ENCODE results near the gene PTS. TPM values are rescaled to one million over a fixed set of nuclear protein-coding genes. Genes with fewer than 3 reads are reported as not detected.

The PTS gene
- total RNA-seq, 4 donors from 2014 or later = 27.2 to 48.0 (median 39.3) TPM

DNA sequence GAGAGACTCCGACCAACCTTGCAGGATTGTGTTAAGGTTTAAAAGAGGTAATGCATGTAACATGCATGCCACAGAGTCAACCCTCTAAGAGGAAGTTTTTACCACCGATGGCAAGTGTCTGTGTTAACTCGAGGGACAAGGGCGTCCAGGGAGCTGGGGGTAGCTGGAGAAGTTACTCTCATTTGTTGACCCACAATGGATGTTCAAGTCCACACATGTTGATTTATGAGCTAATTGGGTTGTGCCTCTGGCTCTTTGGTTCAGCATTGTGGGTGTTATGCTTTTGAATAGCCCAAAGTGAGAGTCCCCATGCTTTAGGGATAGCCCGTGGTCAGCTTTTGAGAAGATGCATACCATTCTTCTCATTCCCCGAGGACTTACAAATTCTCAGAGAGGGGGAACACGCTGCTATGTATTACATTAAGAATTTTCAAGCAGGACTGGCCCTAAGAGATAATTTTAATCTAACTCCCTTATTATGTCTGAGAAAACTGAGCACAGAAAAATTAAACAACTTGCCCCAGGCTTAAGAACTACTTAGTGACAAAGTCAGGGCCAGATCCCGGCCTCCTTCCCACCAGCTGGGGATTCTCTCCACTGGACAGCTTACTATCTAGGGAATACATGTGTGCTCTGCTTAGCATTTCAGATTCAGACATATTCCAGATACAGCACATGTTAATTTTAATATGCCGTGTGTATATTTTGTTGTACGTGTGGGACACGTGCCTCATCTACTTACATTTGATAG, 39.6 kb downstream of the PTS start:
- no peaks in the 10 kb centered on the region for H3K36me3 ChIP-seq
- 74 to 77% methylated on average over 11 of the region's 11 CpGs for WGBS, 2 donors
- intact Hi-C loops (cut with DNase I) = no loop called here
- no peak overlapping the region for H3K4me3 ChIP-seq (replicated peaks in 1 of 3)
- no peak overlapping the region for H3K27ac ChIP-seq
- TF ChIP-seq, protein P1, sequence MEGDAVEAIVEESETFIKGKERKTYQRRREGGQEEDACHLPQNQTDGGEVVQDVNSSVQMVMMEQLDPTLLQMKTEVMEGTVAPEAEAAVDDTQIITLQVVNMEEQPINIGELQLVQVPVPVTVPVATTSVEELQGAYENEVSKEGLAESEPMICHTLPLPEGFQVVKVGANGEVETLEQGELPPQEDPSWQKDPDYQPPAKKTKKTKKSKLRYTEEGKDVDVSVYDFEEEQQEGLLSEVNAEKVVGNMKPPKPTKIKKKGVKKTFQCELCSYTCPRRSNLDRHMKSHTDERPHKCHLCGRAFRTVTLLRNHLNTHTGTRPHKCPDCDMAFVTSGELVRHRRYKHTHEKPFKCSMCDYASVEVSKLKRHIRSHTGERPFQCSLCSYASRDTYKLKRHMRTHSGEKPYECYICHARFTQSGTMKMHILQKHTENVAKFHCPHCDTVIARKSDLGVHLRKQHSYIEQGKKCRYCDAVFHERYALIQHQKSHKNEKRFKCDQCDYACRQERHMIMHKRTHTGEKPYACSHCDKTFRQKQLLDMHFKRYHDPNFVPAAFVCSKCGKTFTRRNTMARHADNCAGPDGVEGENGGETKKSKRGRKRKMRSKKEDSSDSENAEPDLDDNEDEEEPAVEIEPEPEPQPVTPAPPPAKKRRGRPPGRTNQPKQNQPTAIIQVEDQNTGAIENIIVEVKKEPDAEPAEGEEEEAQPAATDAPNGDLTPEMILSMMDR (IDR thresholded peaks at IDR 0.05) = no peak
- no peak for TF ChIP-seq POLR2A (IDR thresholded peaks at IDR 0.05)
- H3K9me3 ChIP-seq = no peaks in the 10 kb centered on the region
- DNase-seq = no peak
- no peaks in the 10 kb centered on the region for H3K4me1 ChIP-seq
- H3K27me3 ChIP-seq = no peaks in the 10 kb centered on the region

DNA sequence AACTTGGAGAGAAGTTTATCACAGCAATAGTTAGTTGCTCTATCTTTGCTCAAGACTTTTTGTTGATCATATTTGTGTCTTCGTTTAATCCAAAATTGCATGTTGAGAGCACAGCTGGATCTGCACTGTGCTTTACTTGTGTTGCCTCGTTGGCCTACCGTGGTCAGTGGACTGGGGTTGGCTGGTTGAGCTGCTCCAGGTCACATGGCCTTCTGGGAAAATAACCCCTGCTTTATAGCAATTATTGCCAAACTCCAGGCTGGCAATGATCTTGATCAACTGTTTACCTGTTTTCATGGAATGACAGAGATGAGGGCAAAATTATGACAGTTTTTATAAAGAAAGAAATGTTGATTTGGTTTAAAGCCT, 40.2 kb downstream of the PTS start:
- DNase-seq = no peak
- Histone ChIP-seq H3K9me3 (no peaks in the 10 kb centered on the region), H3K27ac (no peak overlapping the region), H3K4me3 (replicated peaks in 1 of 3) (no peak overlapping the region), H3K27me3 (no peaks in the 10 kb centered on the region), H3K4me1 (no peaks in the 10 kb centered on the region), H3K36me3 (no peaks in the 10 kb centered on the region)
- TF ChIP-seq, protein P1 (IDR thresholded peaks at IDR 0.05) = no peak
- no peak for TF ChIP-seq POLR2A (IDR thresholded peaks at IDR 0.05)
- intact Hi-C loops (cut with DNase I) = no loop called here
- 82 to 83% methylated on average over 3 of the region's 3 CpGs for WGBS, 2 donors

DNA sequence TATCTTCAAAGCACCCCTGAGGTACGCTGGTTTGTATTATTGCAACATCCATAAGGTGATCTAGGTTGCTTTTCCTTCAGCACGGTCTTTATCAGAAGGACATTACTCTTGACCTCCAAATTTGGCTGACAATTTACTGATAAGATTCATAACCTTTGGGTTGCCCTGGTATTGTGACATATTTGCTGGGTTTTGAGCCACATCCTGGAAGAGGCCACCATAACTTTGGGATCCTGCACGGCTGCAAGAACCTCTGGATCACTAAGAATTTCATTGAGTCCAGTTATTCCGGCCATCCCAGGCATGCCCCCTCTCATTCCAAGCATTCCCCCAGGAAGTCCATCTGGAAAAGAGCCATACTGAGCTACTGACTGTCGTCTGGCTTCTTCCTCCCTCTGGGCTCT, 41.0 kb downstream of the PTS start:
- no peak for DNase-seq
- no peaks in the 10 kb centered on the region for H3K4me1 ChIP-seq
- TF ChIP-seq, protein P1 (IDR thresholded peaks at IDR 0.05) = no peak
- TF ChIP-seq POLR2A (IDR thresholded peaks at IDR 0.05) = no peak
- intact Hi-C loops (cut with DNase I) = no loop called here
- H3K4me3 ChIP-seq (replicated peaks in 1 of 3) = no peak overlapping the region
- 68 to 69% methylated on average over 5 of the region's 5 CpGs for WGBS, 2 donors
- no peaks in the 10 kb centered on the region for H3K9me3 ChIP-seq
- H3K36me3 ChIP-seq = no peaks in the 10 kb centered on the region
- H3K27me3 ChIP-seq = no peaks in the 10 kb centered on the region
- no peak overlapping the region for H3K27ac ChIP-seq

DNA sequence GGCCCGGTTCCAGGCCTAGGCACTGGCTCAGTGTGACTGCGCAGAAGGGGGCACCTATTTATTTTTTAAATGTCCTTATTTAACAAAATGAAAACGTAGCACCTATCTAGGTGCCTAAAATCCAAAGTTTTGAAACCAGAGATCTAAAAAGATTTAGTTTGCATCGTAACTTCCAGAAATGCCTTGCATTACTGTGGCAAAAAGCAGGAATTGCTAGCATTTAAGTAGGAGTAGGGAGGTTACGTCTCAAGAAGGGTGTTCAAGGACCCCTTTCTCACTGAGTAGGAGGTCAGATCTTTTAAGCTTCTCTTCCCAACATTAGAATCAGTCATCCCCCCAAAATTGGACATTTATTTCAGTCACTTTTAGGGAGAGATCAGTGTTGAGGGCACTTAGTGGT, 42.2 kb downstream of the PTS start:
- no peaks in the 10 kb centered on the region for H3K9me3 ChIP-seq
- TF ChIP-seq, protein P1 (IDR thresholded peaks at IDR 0.05) = no peak
- TF ChIP-seq POLR2A (IDR thresholded peaks at IDR 0.05) = no peak
- H3K27ac ChIP-seq = no peak overlapping the region
- no peak overlapping the region for H3K4me3 ChIP-seq (replicated peaks in 1 of 3)
- no peaks in the 10 kb centered on the region for H3K4me1 ChIP-seq
- DNase-seq = no peak
- WGBS, 2 donors = 87 to 88% methylated on average over 5 of the region's 5 CpGs
- H3K36me3 ChIP-seq = no peaks in the 10 kb centered on the region
- intact Hi-C loops (cut with DNase I) = no loop called here
- no peaks in the 10 kb centered on the region for H3K27me3 ChIP-seq

DNA sequence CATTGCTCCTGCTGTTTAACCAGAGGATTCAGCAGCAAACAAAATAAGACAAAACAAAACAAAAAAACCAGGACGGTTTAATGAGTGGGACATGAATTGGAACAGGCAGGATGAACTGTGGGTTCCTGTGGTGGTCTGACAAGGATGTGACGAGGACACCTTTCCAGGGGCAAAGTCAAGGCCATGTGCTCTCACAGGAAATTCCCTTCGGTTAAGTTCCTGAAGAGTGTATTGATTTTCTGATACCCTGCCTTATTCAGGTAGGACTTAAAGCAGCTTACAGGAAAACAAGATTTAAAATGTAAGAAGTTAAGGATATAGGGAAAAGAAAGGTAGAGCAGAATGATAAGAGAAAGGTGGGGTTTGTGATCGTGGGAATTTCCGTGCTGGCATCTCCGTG, 42.9 kb downstream of the PTS start:
- intact Hi-C loops (cut with DNase I) = no loop called here
- WGBS, 2 donors = 77 to 81% methylated on average over 6 of the region's 6 CpGs
- no peak overlapping the region for H3K27ac ChIP-seq
- H3K27me3 ChIP-seq = no peaks in the 10 kb centered on the region
- no peak overlapping the region for H3K4me3 ChIP-seq (replicated peaks in 1 of 3)
- no peaks in the 10 kb centered on the region for H3K36me3 ChIP-seq
- TF ChIP-seq, protein P1 (IDR thresholded peaks at IDR 0.05) = no peak
- TF ChIP-seq POLR2A (IDR thresholded peaks at IDR 0.05) = no peak
- H3K9me3 ChIP-seq = no peaks in the 10 kb centered on the region
- no peaks in the 10 kb centered on the region for H3K4me1 ChIP-seq
- no peak for DNase-seq

Data from thyroid gland (tissue), 4 donors.